Measurements from ENCODE around the gene FAM234B.

DNA sequence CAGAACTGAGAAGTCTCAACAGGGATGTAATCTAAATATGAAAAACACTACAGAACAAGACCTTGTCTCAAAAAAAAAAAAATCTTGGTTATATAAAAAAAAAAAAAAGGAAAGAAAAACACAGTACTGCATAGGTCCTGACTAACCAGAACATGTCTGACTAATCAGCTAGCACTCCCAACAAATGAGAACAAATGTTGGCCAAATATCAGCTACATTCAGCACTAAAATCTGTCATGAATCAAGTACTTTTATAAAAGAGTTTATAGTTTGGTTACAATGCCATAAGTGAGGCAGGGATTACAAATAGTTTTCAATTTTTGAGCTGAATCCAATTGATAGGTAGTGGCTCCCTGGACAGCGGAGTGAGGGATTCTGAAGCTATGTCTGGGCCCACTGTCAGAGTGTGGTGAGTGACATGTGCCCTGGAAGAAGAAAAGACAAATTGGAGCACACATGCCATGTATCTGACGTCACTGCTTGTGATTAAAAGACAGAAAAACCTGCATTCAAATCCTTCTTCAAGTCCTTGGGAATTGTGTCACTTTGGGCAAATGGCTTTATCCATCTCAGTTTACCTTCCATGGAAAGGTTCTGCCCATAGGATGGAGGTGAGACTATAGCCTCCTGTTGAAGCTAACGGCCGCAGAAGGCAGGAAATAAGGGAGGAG is 5.6 kb upstream of the FAM234B start:
- no peak for TF ChIP-seq CTCF (conservative IDR thresholded peaks at IDR 0.05; ENCODE audit: low read length)
- no peak for TF ChIP-seq EZH2phosphoT487 (IDR thresholded peaks at IDR 0.05; ENCODE audit: borderline replicate concordance)
